AG09309 (cell line): ENCODE measurements around the gene TNPO2.

Experiments
- DNase-seq: peaks from one replicate; pipeline ENCODE4 v3.0.0-alpha.2; 2010; ENCODE audit warnings: low read depth
- H3K4me3 ChIP-seq: 2 replicates; pipeline ENCODE4 v1.5.1; 2011; ENCODE audit warnings: mild to moderate bottlenecking, low read depth, low read length, moderate library complexity; ENCODE audit not compliant: control insufficient read depth
- TF ChIP-seq, protein P1 (sequence below): IDR thresholded peaks from 2 replicates; pipeline ENCODE4 v1.5.1; 2011; ENCODE audit warnings: mild to moderate bottlenecking, low read depth, low read length, inconsistent platforms; ENCODE audit not compliant: insufficient read depth, control insufficient read depth; ENCODE audit errors: missing control alignments

The TNPO2 gene

DNA sequence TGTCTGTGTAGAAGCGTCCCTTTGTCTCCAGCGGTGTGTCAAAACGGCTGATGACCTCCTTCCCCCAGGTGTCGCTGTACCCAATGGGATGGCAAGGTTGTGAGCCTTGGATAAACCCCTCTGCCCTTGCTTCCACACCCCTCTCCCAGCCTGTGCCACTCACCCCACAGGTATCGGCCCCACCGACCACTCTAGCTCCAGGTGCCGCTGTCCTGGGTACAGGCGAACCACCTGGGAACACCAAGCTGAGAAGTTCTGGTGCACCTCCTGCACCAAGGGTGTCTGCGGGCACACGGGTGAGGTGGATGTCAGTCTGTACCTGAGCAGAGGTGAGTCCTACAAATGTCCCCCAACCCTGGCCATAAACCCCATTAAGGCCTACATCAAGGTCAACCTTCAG lies 73.8 kb downstream of the TNPO2 start:
- H3K4me3 ChIP-seq: no peak overlapping the region
- DNase-seq: no peak
- TF ChIP-seq, protein P1, sequence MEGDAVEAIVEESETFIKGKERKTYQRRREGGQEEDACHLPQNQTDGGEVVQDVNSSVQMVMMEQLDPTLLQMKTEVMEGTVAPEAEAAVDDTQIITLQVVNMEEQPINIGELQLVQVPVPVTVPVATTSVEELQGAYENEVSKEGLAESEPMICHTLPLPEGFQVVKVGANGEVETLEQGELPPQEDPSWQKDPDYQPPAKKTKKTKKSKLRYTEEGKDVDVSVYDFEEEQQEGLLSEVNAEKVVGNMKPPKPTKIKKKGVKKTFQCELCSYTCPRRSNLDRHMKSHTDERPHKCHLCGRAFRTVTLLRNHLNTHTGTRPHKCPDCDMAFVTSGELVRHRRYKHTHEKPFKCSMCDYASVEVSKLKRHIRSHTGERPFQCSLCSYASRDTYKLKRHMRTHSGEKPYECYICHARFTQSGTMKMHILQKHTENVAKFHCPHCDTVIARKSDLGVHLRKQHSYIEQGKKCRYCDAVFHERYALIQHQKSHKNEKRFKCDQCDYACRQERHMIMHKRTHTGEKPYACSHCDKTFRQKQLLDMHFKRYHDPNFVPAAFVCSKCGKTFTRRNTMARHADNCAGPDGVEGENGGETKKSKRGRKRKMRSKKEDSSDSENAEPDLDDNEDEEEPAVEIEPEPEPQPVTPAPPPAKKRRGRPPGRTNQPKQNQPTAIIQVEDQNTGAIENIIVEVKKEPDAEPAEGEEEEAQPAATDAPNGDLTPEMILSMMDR: no peak
